K562 (cell line): Measurements from ENCODE around the gene GRHPR. TPM values are rescaled to one million over a fixed set of nuclear protein-coding genes. Genes with fewer than 3 reads are reported as not detected.

Source experiments
- ATAC-seq: fragments of 200-7000 bp; cut with Tn5 transposase; 3 replicates; pipeline ENCODE4 v1.9.1; 2020; ENCODE audit warnings: moderate library complexity
- BruUV-seq: library from RNA; stranded (reverse); fragments of 400-500 nt; replicated peaks from 2 replicates; lab custom pipeline; 2021; lab: Mats Ljungman, UMichigan
- CTCF ChIA-PET: fragments of 300-600 bp; formaldehyde crosslinking; extraction: SDS; loops from one replicate; lab custom pipeline; 2021; ENCODE audit warnings: low intra/inter-chr PET ratio; lab: Yijun Ruan, JAX
- POLR2A ChIA-PET: fragments of 300-600, 350-650 bp; sonication (Branson Sonifier 250); formaldehyde crosslinking; extraction: SDS; loops from one replicate; lab custom pipeline; 2021; ENCODE audit warnings: antibody characterized with exemption, inconsistent platforms; lab: Yijun Ruan, JAX
- DNase-seq, 4 experiments: peaks; one replicate each; pipeline versions ENCODE4 v3.0.0 to v3.0.0-alpha.2; 2011 to 2018; ENCODE audit warnings: low spot score in 3 of 4, mixed read lengths in 3 of 4; ENCODE audit errors: extremely low read depth in 1 of 4
- FAIRE-seq: peaks from 2 replicates; lab custom pipeline; 2011; peaks lifted over from hg19 to GRCh38; lab: Jason Lieb, UNC
- H2AFZ ChIP-seq: 2 replicates; pipeline ENCODE4 v1.6.0; 2011; ENCODE audit warnings: low read depth, low read length, control low read depth, inconsistent platforms
- H3K27ac ChIP-seq: fragments of 200-600 bp; 3 replicates; pipeline ENCODE4 v1.8.0; 2011; ENCODE audit warnings: low read depth, mild to moderate bottlenecking, control low read depth, inconsistent platforms, low read length, moderate library complexity, mixed read lengths; ENCODE audit errors: extremely low read depth
- H3K27me3 ChIP-seq, 2 experiments: fragments of 300-600 bp in 1 of 2; 2 replicates in 1 of 2; 3 replicates in 1 of 2; pipeline versions ENCODE4 v1.6.0 to v1.8.0; 2011; ENCODE audit warnings: inconsistent platforms in 2 of 2, low read length in 2 of 2, mild to moderate bottlenecking in 1 of 2, mixed read lengths in 1 of 2, moderate library complexity in 1 of 2; ENCODE audit not compliant: control insufficient read depth in 2 of 2, insufficient read depth in 2 of 2
- H3K36me3 ChIP-seq: fragments of 300-600 bp; 3 replicates; pipeline ENCODE4 v1.8.0; 2011; ENCODE audit warnings: mild to moderate bottlenecking, low read length, inconsistent platforms; ENCODE audit not compliant: control insufficient read depth, insufficient read depth
- H3K4me1 ChIP-seq, 2 experiments: fragments of 200-600 bp in 1 of 2; replicated peaks in 1 of 2; 2 replicates in 1 of 2; 3 replicates in 1 of 2; pipeline versions ENCODE4 v1.5.1 to v1.8.0; 2011; ENCODE audit warnings: inconsistent platforms in 2 of 2, low read length in 2 of 2, mild to moderate bottlenecking in 1 of 2, mixed read lengths in 1 of 2, moderate library complexity in 1 of 2; ENCODE audit not compliant: control insufficient read depth in 2 of 2, insufficient read depth in 2 of 2
- H3K4me2 ChIP-seq: 2 replicates; pipeline ENCODE4 v1.6.1; 2011; ENCODE audit warnings: low read length, control low read depth, inconsistent platforms, mixed read lengths; ENCODE audit not compliant: insufficient read depth
- H3K4me3 ChIP-seq: fragments of 200-600 bp; sonication (generic), shearing (Covaris generic); 2 replicates; pipeline ENCODE4 v1.5.1; 2016; ENCODE audit warnings: control low read depth, inconsistent platforms
- H3K79me2 ChIP-seq: fragments of 200-600 bp; 3 replicates; pipeline ENCODE4 v1.8.0; 2011; ENCODE audit warnings: low read length, inconsistent platforms; ENCODE audit not compliant: control insufficient read depth, insufficient read depth
- H3K9ac ChIP-seq, 2 experiments: 2 replicates each; pipeline versions ENCODE4 v1.6.0 to v1.6.1; 2011; ENCODE audit warnings: low read depth in 2 of 2, low read length in 2 of 2, control low read depth in 1 of 2, inconsistent platforms in 1 of 2, mild to moderate bottlenecking in 1 of 2, mixed read lengths in 1 of 2; ENCODE audit not compliant: insufficient read depth in 1 of 2
- H3K9me1 ChIP-seq: one replicate; pipeline ENCODE4 v1.6.0; 2011; ENCODE audit warnings: inconsistent platforms, mild to moderate bottlenecking, low read length, moderate library complexity; ENCODE audit not compliant: control insufficient read depth, insufficient read depth
- H3K9me3 ChIP-seq: replicated peaks from 2 replicates; pipeline ENCODE4 v1.5.1; 2011; ENCODE audit warnings: low read depth, low read length, inconsistent platforms; ENCODE audit not compliant: control insufficient read depth, insufficient read depth
- H4K20me1 ChIP-seq: replicated peaks from 2 replicates; pipeline ENCODE4 v1.6.1; 2011; ENCODE audit warnings: low read length, inconsistent platforms, mixed read lengths; ENCODE audit not compliant: control insufficient read depth, insufficient read depth
- DACH1 ChIP-seq: fragments of 450-650 bp; IDR thresholded peaks from 2 replicates; pipeline ENCODE4 v1.6.1; 2018; ENCODE audit not compliant: partially characterized antibody
- EGR1 ChIP-seq: fragments of 450-650 bp; conservative IDR thresholded peaks from 2 replicates; pipeline ENCODE4 v1.6.1; 2017; ENCODE audit warnings: mild to moderate bottlenecking
- HNRNPH1 ChIP-seq: fragments of 200-400 bp; formaldehyde crosslinking; optimal IDR thresholded peaks from 2 replicates; pipeline ENCODE3; 2017; ENCODE audit warnings: low read depth, mild to moderate bottlenecking, low read length, moderate library complexity
- NONO ChIP-seq, 2 experiments: fragments of 200-400 bp in 1 of 2; fragments of 450-650 bp in 1 of 2; formaldehyde crosslinking in 1 of 2; IDR thresholded peaks; 2 replicates each; pipeline ENCODE4 v1.6.1; 2017; ENCODE audit warnings: low read depth in 2 of 2, mild to moderate bottlenecking in 2 of 2, moderate library complexity in 2 of 2, low read length in 1 of 2
- PHF8 ChIP-seq: fragments of 200-600 bp; sonication (generic); IDR thresholded peaks from 2 replicates; pipeline ENCODE4 v1.6.1; 2012; ENCODE audit warnings: mixed run types, mild to moderate bottlenecking, inconsistent platforms, low read length, moderate library complexity, borderline replicate concordance
- RFX5 ChIP-seq: IDR thresholded peaks from 2 replicates; pipeline ENCODE4 v1.6.1; 2011; ENCODE audit warnings: low read depth, mild to moderate bottlenecking, improper control_type of control experiment, low read length
- ZBED1 ChIP-seq: IDR thresholded peaks from 2 replicates; pipeline ENCODE4 v1.6.1; 2014
- ZNF184 ChIP-seq: sonication (generic); formaldehyde crosslinking; IDR thresholded peaks from 2 replicates; pipeline ENCODE4 v1.5.0; 2020; ENCODE audit warnings: missing genetic modification reagents
- ZNF239 ChIP-seq: fragments of 250-450 bp; sonication (Bioruptor Pico); IDR thresholded peaks from 2 replicates; pipeline ENCODE4 v1.4.0; 2020; ENCODE audit warnings: mild to moderate bottlenecking
- WGBS: fragments of 100-300 bp; shearing (Covaris generic); methylation state at CpG from one replicate; pipeline ENCODE4 v1.1.6; 2016; ENCODE audit warnings: low coverage, mixed read lengths; ENCODE audit not compliant: insufficient coverage; ENCODE audit errors: missing lambda C conversion rate; 5-methylcytosine and 5-hydroxymethylcytosine counted together
- in situ Hi-C: fragments of 300-500 bp; cut with MboI; formaldehyde crosslinking; loops from 4 replicates; pipeline ENCODE4 v1.15.0; 2018; ENCODE audit warnings: inconsistent platforms, mixed read lengths
- intact Hi-C: fragments of 100-400 bp; cut with micrococcal nuclease; formaldehyde crosslinking; loops from 2 replicates; pipeline ENCODE4 v1.14.2; 2022
- polyA plus RNA-seq, 8 experiments: library from polyadenylated mRNA; depleted of rRNA in 4 of 8; stranded (reverse) in 5 of 8; unstranded in 3 of 8; fragments of >200 nt; fragmentation: Nextera tagmentation in 2 of 8; fragmentation: Illumina TruSeq in 1 of 8; extraction: Ambion mirVana in 2 of 8; extraction: Trizol in 1 of 8; gene quantifications; 2 replicates each; pipeline versions ENCODE4 v1.2.1 to v1.2.3, GENCODE V29; 2011 to 2014; ENCODE audit warnings: inconsistent platforms in 1 of 8, missing spikeins in 1 of 8
- total RNA-seq, 7 experiments: library from RNA; depleted of rRNA in 6 of 7; stranded (reverse); fragments of >200 nt in 6 of 7; fragmentation: Illumina TruSeq in 2 of 7; extraction: Trizol in 2 of 7; gene quantifications; 2 replicates each; pipeline versions ENCODE4 v1.2.1 to v1.2.3, GENCODE V29; 2011 to 2021; ENCODE audit warnings: low replicate concordance in 1 of 7
- TF ChIP-seq, protein P1 (sequence below): IDR thresholded peaks from 2 replicates; pipeline ENCODE4 v1.6.1; 2011; ENCODE audit warnings: borderline replicate concordance, low read depth, mild to moderate bottlenecking, moderate library complexity, low read length; ENCODE audit not compliant: insufficient read depth, poor library complexity, severe bottlenecking
- TF ChIP-seq, protein P2 (sequence below): fragments of 150-350 bp; conservative IDR thresholded peaks from 2 replicates; pipeline ENCODE4 v1.6.1; 2014; ENCODE audit warnings: low read length
- TF ChIP-seq, protein P3 (sequence below): sonication (generic); formaldehyde crosslinking; IDR thresholded peaks from 2 replicates; pipeline ENCODE4 v1.9.0; 2022; ENCODE audit warnings: mild to moderate bottlenecking, missing genetic modification reagents

The GRHPR gene
- total and polyA plus RNA-seq, 9 of the 15 experiments (the other 6 are each of a cell fraction or from before 2014, with no cell fraction given) = 38.9 to 144 (median 120) TPM

DNA sequence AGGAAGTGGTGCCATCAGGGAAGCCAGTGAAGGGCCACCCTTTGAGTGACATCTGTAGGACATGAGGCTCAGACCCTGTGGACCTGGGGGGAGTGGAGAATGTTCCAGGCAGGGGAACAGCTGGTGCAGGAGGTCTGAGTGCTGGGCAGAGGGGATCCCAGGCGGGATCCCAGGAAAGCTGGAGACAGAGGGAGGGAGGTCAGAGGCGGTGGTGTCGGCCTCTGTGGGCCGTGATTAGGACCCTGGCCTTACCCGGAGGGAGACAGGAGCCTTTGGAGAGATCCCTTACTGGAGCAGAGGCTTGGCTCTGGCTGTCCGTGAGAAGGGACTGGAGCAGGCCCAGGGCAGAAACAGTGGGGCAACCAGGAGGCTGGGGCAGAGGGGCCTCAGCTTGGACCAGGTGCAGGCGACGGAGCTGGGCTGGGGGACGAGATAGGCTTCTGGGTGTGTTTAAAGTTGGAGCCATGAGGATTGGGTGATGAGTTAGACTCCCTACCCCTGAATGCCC lies 12.1 kb upstream of the GRHPR start (continued):
- TF ChIP-seq DACH1 (no peak), RFX5 (no peak), PHF8 (no peak)

DNA sequence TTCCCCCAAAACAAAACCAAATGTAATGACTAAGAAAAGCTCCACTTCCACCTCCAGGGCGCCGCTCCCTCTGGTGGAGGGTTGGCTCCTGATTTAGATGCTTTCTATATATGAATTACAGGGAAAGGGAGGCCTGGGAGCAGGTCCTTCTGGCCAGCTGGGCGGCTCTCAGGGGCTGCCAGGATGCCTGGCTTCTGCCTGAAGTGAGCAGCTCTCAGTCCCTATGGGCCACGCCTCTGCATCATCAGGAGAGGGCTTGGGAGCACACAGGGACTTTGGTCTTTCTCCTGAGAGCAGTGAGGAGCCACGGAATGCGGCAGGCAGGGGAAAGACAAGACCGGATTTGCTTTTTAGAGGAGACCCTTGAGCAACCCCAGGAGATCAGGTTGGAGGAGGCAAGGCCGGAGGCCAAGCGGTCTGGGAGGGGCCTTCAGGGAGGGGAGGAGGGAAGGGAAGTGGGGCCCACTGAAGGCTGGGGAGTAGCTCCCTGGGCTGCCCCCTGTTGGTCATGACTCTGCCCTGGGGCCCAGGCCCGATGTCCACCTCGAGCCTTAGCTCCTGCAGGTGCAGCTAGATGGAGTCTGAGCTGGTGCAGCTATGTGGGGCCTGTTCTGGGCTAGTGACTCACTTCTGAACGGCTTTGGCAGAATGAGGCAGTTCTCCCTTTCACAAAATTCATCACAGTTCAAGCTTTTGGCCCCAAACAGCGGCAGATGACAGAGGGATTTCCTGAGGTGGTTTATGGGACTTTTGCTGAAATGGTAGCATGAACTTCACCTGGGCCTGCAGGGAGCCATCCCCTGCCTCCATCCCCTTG lies 11.3 kb upstream of the GRHPR start:
- H2AFZ ChIP-seq = peak overlapping the region; percentile 21
- FAIRE-seq (peak; percentile 51), DNase-seq (peak; percentile 68 to 72 (median 72)), ATAC-seq (peak; percentile 87)
- intact Hi-C loops = loop anchor here (5.0 kb wide), 1 partner anchor 414 kb away; no protein-coding TSS in a partner anchor
- WGBS = 54% methylated on average over 12 of the region's 13 CpGs
- H3K27me3 ChIP-seq = no peaks in the 10 kb centered on the region; a peak in 1 of 5 replicates
- no peaks in the 10 kb centered on the region for H3K9me3 ChIP-seq
- in situ Hi-C loops = no loop called here
- no peak overlapping the region for H3K27ac ChIP-seq
- POLR2A ChIA-PET = interaction anchor here (0.6 to 1.8 kb wide), 7 partner anchors 8 to 27 kb away, joined by 3 to 5 read pairs (median 3); no protein-coding TSS in a partner anchor
- H3K36me3 ChIP-seq = no peaks in the 10 kb centered on the region
- 0 out of 4 replicates have a peak overlapping the region, but pooled peaks of 1 of the 2 experiments have one; percentile 11 for H3K9ac ChIP-seq
- no peaks in the 10 kb centered on the region for H4K20me1 ChIP-seq
- H3K79me2 ChIP-seq = no peaks in the 10 kb centered on the region
- no peak overlapping the region for H3K4me2 ChIP-seq
- no peaks in the 10 kb centered on the region for H3K9me1 ChIP-seq
- no peak overlapping the region for H3K4me3 ChIP-seq
- CTCF ChIA-PET = interaction anchor here (0.6 kb wide), 1 partner anchor 142 kb away, joined by 3 read pairs; no protein-coding TSS in a partner anchor
- peaks cover 8 to 26% of the 10 kb centered on the region in 2 experiments; a peak in 4 of 5 replicates for H3K4me1 ChIP-seq
- no TSS peak for BruUV-seq
- TF ChIP-seq, protein P1, sequence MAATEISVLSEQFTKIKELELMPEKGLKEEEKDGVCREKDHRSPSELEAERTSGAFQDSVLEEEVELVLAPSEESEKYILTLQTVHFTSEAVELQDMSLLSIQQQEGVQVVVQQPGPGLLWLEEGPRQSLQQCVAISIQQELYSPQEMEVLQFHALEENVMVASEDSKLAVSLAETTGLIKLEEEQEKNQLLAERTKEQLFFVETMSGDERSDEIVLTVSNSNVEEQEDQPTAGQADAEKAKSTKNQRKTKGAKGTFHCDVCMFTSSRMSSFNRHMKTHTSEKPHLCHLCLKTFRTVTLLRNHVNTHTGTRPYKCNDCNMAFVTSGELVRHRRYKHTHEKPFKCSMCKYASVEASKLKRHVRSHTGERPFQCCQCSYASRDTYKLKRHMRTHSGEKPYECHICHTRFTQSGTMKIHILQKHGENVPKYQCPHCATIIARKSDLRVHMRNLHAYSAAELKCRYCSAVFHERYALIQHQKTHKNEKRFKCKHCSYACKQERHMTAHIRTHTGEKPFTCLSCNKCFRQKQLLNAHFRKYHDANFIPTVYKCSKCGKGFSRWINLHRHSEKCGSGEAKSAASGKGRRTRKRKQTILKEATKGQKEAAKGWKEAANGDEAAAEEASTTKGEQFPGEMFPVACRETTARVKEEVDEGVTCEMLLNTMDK = peak; percentile 93
- TF ChIP-seq ZNF184 (CRISPR knock-in tag) (no peak), ZNF239 (CRISPR knock-in tag) (no peak), EGR1 (no peak), HNRNPH1 (no peak), ZBED1 (no peak), NONO (IDR thresholded peaks at IDR 0.05; ENCODE audit: low read depth in 2 of 2, low read length in 1 of 2) (no peak)
- TF ChIP-seq, protein P2, sequence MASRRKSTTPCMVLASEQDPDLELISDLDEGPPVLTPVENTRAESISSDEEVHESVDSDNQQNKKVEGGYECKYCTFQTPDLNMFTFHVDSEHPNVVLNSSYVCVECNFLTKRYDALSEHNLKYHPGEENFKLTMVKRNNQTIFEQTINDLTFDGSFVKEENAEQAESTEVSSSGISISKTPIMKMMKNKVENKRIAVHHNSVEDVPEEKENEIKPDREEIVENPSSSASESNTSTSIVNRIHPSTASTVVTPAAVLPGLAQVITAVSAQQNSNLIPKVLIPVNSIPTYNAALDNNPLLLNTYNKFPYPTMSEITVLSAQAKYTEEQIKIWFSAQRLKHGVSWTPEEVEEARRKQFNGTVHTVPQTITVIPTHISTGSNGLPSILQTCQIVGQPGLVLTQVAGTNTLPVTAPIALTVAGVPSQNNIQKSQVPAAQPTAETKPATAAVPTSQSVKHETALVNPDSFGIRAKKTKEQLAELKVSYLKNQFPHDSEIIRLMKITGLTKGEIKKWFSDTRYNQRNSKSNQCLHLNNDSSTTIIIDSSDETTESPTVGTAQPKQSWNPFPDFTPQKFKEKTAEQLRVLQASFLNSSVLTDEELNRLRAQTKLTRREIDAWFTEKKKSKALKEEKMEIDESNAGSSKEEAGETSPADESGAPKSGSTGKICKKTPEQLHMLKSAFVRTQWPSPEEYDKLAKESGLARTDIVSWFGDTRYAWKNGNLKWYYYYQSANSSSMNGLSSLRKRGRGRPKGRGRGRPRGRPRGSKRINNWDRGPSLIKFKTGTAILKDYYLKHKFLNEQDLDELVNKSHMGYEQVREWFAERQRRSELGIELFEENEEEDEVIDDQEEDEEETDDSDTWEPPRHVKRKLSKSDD = no peak
- TF ChIP-seq, protein P3, sequence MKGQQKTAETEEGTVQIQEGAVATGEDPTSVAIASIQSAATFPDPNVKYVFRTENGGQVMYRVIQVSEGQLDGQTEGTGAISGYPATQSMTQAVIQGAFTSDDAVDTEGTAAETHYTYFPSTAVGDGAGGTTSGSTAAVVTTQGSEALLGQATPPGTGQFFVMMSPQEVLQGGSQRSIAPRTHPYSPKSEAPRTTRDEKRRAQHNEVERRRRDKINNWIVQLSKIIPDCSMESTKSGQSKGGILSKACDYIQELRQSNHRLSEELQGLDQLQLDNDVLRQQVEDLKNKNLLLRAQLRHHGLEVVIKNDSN (CRISPR knock-in tag) = peak; percentile 37; the same call in 1 of the 2 replicates
